Spleen (tissue), 7 donors: ENCODE measurements around the gene DUSP8.

Source experiments
- CTCF ChIP-seq, 11 experiments: fragments of 200-600 bp in 7 of 11; fragments of 450-650 bp in 4 of 11; sonication (generic) in 4 of 11; IDR thresholded peaks in 8 of 11; conservative IDR thresholded peaks in 3 of 11; 1 replicate in 7 of 11; 2 replicates in 4 of 11; pipeline versions ENCODE4 v1.4.0 to v1.8.0; 2016 to 2021; ENCODE audit warnings: antibody characterized with exemption in 11 of 11, inconsistent platforms in 4 of 11, mild to moderate bottlenecking in 1 of 11
- POLR2A ChIP-seq, 3 donors: fragments of 450-650 bp; IDR thresholded peaks; one replicate each; pipeline ENCODE4 v1.5.1; 2017; ENCODE audit warnings: antibody characterized with exemption in 3 of 3, mild to moderate bottlenecking in 1 of 3
- donor health status: DM: no; HTN: no; CAD: no; lungs with moderate emphysema.
- donor health status: DM: no; HTN: no; CAD: no.
- donor health status: DM: no; HTN: no; CAD: no.

GRCh38 chr11:1544536-1544935, 27.5 kb downstream of the DUSP8 start:
- no peak for TF ChIP-seq POLR2A (IDR thresholded peaks at IDR 0.05)
- no peak for TF ChIP-seq CTCF (IDR thresholded peaks at IDR 0.05 in 8 of 11, conservative IDR thresholded peaks at IDR 0.05 in 3 of 11)
